ENCODE data around the gene HNF1B. TPM values are rescaled to one million over a fixed set of nuclear protein-coding genes. Genes with fewer than 3 reads are reported as not detected.

HNF1B gene
- total and polyA plus RNA-seq, 4 donors, result 4.1 to 18.9 (median 12.4) TPM

DNA sequence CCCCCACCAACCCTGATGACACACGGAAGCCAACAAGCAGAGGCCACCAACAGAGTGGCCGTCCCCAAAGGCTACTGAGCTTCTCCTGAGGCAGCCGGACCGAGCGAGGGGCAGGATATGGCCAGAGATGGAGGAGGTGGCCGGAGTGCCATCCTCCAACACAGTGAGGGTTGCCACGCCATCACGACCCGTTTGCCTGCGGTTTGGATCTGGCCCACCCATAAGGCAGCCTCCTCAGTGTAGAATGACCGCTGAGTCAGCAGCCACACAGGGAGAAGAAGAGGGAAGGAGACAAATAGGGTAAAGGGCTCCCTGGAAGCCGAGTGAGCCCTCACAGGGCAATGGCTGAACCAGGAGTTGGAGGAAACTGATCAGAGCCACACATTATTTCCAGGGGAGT, 13.8 kb downstream of the HNF1B start:
- ATAC-seq (ENCODE audit: insufficient read depth, low FRiP score) (no peak), DNase-seq (no peak)
- 94 to 96% methylated on average over 12 of the region's 12 CpGs for WGBS, 2 donors
- no peak for TF ChIP-seq CTCF (IDR thresholded peaks at IDR 0.05; ENCODE audit: control extremely low read depth, extremely low read depth)
- Histone ChIP-seq H3K27me3 (ENCODE audit: control insufficient read depth in 3 of 3, insufficient read depth in 3 of 3, low read length in 2 of 3) (peaks cover 0 to under 1% (median 0%) of the 10 kb centered on the region in 3 donors), H3K9me3 (ENCODE audit: control insufficient read depth in 4 of 4, insufficient read depth in 3 of 4, low read length in 3 of 4) (no peaks in the 10 kb centered on the region), H3K4me3 (no peak overlapping the region), H3K27ac (ENCODE audit: low read depth in 1 of 2, low read length in 1 of 2) (no peak overlapping the region), H3K36me3 (ENCODE audit: control insufficient read depth in 4 of 4, insufficient read depth in 4 of 4, low read length in 4 of 4) (peaks cover 0 to 1% (median 0%) of the 10 kb centered on the region in 4 donors), H3K9ac (ENCODE audit: insufficient read depth in 1 of 2, low read length in 2 of 2) (no peak overlapping the region), H3K4me1 (ENCODE audit: control insufficient read depth in 5 of 5, insufficient read depth in 5 of 5, low read length in 5 of 5) (peaks cover 0 to 6% (median 0%) of the 10 kb centered on the region in 5 donors)

GRCh38 chr17:37729905-37730304, 15.0 kb downstream of the HNF1B start:
- DNase-seq, result no peak
- TF ChIP-seq CTCF (IDR thresholded peaks at IDR 0.05; ENCODE audit: control extremely low read depth, extremely low read depth), result no peak
- Histone ChIP-seq H3K27me3 (ENCODE audit: control insufficient read depth in 3 of 3, insufficient read depth in 3 of 3, low read length in 2 of 3) (no peaks in the 10 kb centered on the region), H3K27ac (ENCODE audit: low read depth in 1 of 2, low read length in 1 of 2) (no peak overlapping the region), H3K4me3 (no peak overlapping the region), H3K4me1 (ENCODE audit: control insufficient read depth in 5 of 5, insufficient read depth in 5 of 5, low read length in 5 of 5) (peaks cover 0 to 8% (median 0%) of the 10 kb centered on the region in 5 donors), H3K36me3 (ENCODE audit: control insufficient read depth in 4 of 4, insufficient read depth in 4 of 4, low read length in 4 of 4) (peaks cover 0 to 1% (median 0%) of the 10 kb centered on the region in 4 donors), H3K9ac (ENCODE audit: insufficient read depth in 1 of 2, low read length in 2 of 2) (no peak overlapping the region), H3K9me3 (ENCODE audit: control insufficient read depth in 4 of 4, insufficient read depth in 3 of 4, low read length in 3 of 4) (no peaks in the 10 kb centered on the region)
- no peak for ATAC-seq (ENCODE audit: insufficient read depth, low FRiP score)
- 66 to 67% methylated on average over 6 of the region's 6 CpGs for WGBS, 2 donors

DNA sequence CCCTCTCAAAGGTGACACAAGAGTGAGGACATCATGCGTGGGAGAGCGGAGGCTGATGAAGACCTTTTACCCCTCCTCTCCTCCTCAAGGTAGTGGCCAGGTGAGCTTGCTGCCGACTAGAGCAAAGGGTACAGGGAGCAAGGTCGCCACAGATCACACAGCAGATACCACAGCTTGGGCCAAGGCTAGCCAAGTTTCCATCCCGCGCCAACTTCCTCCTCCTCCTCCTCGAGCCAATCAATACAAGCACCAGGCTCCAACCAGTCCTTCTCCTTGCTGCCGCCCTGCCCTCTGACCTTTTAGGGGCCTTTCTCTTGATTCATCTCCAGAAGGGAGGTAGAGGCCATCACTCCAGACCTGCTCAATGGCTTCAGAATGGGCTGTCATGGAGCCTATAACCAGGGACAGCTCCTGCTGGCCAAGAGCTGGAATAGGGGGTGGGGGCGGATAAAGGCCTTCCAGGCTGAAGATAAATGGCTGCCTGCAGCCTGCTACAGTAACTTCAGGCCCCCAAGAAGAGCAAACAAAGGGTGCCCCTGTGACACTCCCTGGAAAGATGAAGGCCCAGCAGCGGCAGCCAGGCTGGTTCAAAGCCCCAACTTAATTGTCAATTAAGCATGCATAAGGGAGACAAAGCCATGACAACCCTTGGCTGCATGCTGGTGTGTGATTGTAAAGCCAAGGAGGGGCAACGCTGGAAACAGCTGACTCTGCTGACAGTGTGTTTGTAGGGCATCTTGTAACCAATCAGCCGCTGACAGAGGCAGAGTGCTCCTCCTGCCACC, 17.8 kb downstream of the HNF1B start:
- no peak for DNase-seq

More for the DNA sequence above, 17.8 kb downstream of the HNF1B start:
- Histone ChIP-seq H3K9ac (ENCODE audit: insufficient read depth in 1 of 2, low read length in 2 of 2) (no peak overlapping the region), H3K27me3 (ENCODE audit: control insufficient read depth in 3 of 3, insufficient read depth in 3 of 3, low read length in 2 of 3) (no peaks in the 10 kb centered on the region), H3K36me3 (ENCODE audit: control insufficient read depth in 4 of 4, insufficient read depth in 4 of 4, low read length in 4 of 4) (peaks cover 0 to 1% (median 0%) of the 10 kb centered on the region in 4 donors), H3K9me3 (ENCODE audit: control insufficient read depth in 4 of 4, insufficient read depth in 3 of 4, low read length in 3 of 4) (no peaks in the 10 kb centered on the region), H3K4me3 (no peak overlapping the region), H3K27ac (ENCODE audit: low read depth in 1 of 2, low read length in 1 of 2) (no peak overlapping the region), H3K4me1 (ENCODE audit: control insufficient read depth in 5 of 5, insufficient read depth in 5 of 5, low read length in 5 of 5) (peaks cover 0 to 11% (median 0%) of the 10 kb centered on the region in 5 donors)
- no peak for ATAC-seq (ENCODE audit: insufficient read depth, low FRiP score)
- no peak for TF ChIP-seq CTCF (IDR thresholded peaks at IDR 0.05; ENCODE audit: control extremely low read depth, extremely low read depth)
- 75 to 84% methylated on average over 12 of the region's 12 CpGs for WGBS, 2 donors

Measured in lung (tissue), 12 donors.